Measurements from ENCODE around the gene ECHDC1. TPM values are rescaled to one million over a fixed set of nuclear protein-coding genes. Genes with fewer than 3 reads are reported as not detected.
"Not testable (repeated sequence)": the region's sequence is repeated elsewhere in the genome, so short reads cannot be mapped to it uniquely, and the experiment has no call there.

ECHDC1 gene
- polyA plus RNA-seq, 1 donor from 2014 or later = 95.7 TPM

DNA sequence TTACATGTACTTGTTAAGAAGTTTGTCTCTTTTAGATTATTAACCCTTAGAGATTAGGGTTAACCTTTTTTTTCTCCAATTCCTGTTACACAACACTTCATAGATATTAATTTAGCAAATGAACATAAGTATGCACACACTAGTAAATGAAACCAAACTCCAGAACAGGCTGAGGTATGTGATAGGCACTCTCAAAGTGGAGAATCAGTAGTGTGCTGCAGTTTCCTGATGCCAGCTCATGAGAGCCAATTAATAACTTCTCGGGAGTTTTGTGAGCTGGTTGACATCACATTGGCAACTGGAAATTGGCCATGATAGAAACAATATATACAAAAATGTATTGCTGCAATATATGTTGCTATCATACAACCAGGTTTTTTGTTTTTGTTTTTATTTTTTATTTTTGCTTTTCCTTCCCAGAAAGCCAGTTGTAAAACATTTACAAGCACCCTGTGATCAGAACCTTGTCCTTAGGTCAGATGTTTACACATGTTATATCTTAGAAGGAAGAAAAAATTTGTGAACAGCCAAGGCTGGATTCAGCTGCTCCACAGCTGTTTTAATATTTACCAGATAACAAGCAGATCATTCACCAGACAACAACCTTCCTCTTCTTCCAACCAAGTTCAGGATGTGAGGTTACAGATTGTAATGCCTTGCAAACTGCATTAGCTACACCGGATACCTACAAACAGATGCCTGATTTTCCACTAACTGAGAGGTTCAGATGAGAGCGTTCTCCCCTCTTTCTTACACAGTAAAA is 42.4 kb upstream of the ECHDC1 start:
- no peak overlapping the region for H3K4me3 ChIP-seq (ENCODE audit: low read length)
- no peaks in the 10 kb centered on the region for H4K20me1 ChIP-seq (ENCODE audit: insufficient read depth)
- H3K79me2 ChIP-seq (replicated peaks; ENCODE audit: insufficient read depth, low read length) = no peaks in the 10 kb centered on the region
- TF ChIP-seq SMC3 (conservative IDR thresholded peaks at IDR 0.05; ENCODE audit: poor library complexity) (no peak), TAF1 (IDR thresholded peaks at IDR 0.05; ENCODE audit: low read depth) (no peak), EZH2 (IDR thresholded peaks at IDR 0.05; ENCODE audit: borderline replicate concordance, insufficient read depth, low read length, poor library complexity, severe bottlenecking) (no peak), RAD21 (conservative IDR thresholded peaks at IDR 0.05) (no peak), MXI1 (conservative IDR thresholded peaks at IDR 0.05; ENCODE audit: poor library complexity, severe bottlenecking) (no peak), POLR2AphosphoS5 (IDR thresholded peaks at IDR 0.05) (no peak), EP300 (conservative IDR thresholded peaks at IDR 0.05; ENCODE audit: poor library complexity, severe bottlenecking) (no peak)
- TF ChIP-seq, protein P1, sequence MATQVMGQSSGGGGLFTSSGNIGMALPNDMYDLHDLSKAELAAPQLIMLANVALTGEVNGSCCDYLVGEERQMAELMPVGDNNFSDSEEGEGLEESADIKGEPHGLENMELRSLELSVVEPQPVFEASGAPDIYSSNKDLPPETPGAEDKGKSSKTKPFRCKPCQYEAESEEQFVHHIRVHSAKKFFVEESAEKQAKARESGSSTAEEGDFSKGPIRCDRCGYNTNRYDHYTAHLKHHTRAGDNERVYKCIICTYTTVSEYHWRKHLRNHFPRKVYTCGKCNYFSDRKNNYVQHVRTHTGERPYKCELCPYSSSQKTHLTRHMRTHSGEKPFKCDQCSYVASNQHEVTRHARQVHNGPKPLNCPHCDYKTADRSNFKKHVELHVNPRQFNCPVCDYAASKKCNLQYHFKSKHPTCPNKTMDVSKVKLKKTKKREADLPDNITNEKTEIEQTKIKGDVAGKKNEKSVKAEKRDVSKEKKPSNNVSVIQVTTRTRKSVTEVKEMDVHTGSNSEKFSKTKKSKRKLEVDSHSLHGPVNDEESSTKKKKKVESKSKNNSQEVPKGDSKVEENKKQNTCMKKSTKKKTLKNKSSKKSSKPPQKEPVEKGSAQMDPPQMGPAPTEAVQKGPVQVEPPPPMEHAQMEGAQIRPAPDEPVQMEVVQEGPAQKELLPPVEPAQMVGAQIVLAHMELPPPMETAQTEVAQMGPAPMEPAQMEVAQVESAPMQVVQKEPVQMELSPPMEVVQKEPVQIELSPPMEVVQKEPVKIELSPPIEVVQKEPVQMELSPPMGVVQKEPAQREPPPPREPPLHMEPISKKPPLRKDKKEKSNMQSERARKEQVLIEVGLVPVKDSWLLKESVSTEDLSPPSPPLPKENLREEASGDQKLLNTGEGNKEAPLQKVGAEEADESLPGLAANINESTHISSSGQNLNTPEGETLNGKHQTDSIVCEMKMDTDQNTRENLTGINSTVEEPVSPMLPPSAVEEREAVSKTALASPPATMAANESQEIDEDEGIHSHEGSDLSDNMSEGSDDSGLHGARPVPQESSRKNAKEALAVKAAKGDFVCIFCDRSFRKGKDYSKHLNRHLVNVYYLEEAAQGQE (IDR thresholded peaks at IDR 0.05; ENCODE audit: borderline replicate concordance) = no peak
- TF ChIP-seq, protein P2, sequence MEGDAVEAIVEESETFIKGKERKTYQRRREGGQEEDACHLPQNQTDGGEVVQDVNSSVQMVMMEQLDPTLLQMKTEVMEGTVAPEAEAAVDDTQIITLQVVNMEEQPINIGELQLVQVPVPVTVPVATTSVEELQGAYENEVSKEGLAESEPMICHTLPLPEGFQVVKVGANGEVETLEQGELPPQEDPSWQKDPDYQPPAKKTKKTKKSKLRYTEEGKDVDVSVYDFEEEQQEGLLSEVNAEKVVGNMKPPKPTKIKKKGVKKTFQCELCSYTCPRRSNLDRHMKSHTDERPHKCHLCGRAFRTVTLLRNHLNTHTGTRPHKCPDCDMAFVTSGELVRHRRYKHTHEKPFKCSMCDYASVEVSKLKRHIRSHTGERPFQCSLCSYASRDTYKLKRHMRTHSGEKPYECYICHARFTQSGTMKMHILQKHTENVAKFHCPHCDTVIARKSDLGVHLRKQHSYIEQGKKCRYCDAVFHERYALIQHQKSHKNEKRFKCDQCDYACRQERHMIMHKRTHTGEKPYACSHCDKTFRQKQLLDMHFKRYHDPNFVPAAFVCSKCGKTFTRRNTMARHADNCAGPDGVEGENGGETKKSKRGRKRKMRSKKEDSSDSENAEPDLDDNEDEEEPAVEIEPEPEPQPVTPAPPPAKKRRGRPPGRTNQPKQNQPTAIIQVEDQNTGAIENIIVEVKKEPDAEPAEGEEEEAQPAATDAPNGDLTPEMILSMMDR (IDR thresholded peaks at IDR 0.05; ENCODE audit: poor library complexity, severe bottlenecking) = no peak
- no peak overlapping the region for H3K4me2 ChIP-seq (ENCODE audit: low read length)
- H3K27me3 ChIP-seq (ENCODE audit: insufficient read depth, low read depth, low read length) = no peaks in the 10 kb centered on the region
- H3K27ac ChIP-seq (ENCODE audit: low read length) = no peak overlapping the region
- H3K9ac ChIP-seq (ENCODE audit: low read length) = no peak overlapping the region
- H3K9me3 ChIP-seq (ENCODE audit: low read length) = no peaks in the 10 kb centered on the region
- no peaks in the 10 kb centered on the region for H3K9me2 ChIP-seq (ENCODE audit: insufficient read depth, low read length)
- H2AFZ ChIP-seq (ENCODE audit: low read depth, low read length) = no peak overlapping the region
- H3F3A ChIP-seq (ENCODE audit: insufficient read depth, low read length, poor library complexity, severe bottlenecking) = no peaks in the 10 kb centered on the region
- no peaks in the 10 kb centered on the region for H3K36me3 ChIP-seq (ENCODE audit: insufficient read depth, low read length)

DNA sequence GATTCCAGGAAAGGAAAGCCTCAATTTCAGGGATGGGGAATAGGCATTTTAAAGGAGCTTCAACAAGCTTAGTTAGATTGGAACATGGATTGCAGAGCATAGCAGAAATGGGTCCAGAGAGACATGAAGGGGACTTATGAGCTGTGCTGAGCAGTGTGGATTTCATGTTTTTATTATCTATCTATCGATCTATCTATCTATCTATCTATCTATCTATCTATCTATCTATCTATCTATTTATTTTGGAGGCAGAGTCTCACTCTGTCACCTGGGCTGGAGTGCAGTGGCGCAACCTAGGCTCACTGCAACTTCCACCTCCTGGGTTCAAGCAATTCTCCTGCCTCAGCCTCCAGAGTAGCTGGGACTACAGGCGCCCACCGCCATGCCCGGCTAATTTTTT is 41.4 kb upstream of the ECHDC1 start:
- H3K9me3 ChIP-seq (ENCODE audit: low read length); H4K20me1 ChIP-seq (ENCODE audit: insufficient read depth); H3K9me2 ChIP-seq (ENCODE audit: insufficient read depth, low read length); H3K27ac ChIP-seq (ENCODE audit: low read length); H3K79me2 ChIP-seq (replicated peaks; ENCODE audit: insufficient read depth, low read length); H3K4me2 ChIP-seq (ENCODE audit: low read length); H3K4me3 ChIP-seq (ENCODE audit: low read length); H3K9ac ChIP-seq (ENCODE audit: low read length); H3K36me3 ChIP-seq (ENCODE audit: insufficient read depth, low read length); H2AFZ ChIP-seq (ENCODE audit: low read depth, low read length); H3K27me3 ChIP-seq (ENCODE audit: insufficient read depth, low read depth, low read length); H3F3A ChIP-seq (ENCODE audit: insufficient read depth, low read length, poor library complexity, severe bottlenecking): not testable (repeated sequence)

Measured in neural cell (in vitro differentiated cells).